ENCODE data around the gene CIDEC.

DNA sequence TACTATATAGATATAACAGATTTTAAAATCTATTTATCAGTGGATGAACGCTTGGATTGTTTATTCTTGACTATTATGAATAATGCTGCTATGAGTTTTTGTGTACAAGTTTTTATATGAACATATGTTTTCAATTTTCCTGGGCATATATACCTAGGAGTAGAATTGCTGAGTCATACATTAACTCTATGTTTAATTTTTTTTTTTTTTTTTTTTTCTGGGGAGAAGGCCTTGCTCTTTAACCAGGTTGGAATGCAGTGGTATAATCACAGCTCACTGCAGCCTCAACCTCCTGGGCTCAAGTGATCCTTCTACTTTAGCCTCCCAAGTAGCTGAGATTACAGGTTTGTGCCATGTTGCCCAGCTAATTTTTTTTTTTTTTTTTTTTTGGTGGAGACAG lies 9.1 kb downstream of the CIDEC start:
- TF ChIP-seq, protein P1, sequence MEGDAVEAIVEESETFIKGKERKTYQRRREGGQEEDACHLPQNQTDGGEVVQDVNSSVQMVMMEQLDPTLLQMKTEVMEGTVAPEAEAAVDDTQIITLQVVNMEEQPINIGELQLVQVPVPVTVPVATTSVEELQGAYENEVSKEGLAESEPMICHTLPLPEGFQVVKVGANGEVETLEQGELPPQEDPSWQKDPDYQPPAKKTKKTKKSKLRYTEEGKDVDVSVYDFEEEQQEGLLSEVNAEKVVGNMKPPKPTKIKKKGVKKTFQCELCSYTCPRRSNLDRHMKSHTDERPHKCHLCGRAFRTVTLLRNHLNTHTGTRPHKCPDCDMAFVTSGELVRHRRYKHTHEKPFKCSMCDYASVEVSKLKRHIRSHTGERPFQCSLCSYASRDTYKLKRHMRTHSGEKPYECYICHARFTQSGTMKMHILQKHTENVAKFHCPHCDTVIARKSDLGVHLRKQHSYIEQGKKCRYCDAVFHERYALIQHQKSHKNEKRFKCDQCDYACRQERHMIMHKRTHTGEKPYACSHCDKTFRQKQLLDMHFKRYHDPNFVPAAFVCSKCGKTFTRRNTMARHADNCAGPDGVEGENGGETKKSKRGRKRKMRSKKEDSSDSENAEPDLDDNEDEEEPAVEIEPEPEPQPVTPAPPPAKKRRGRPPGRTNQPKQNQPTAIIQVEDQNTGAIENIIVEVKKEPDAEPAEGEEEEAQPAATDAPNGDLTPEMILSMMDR (IDR thresholded peaks at IDR 0.05) = no peak
- TF ChIP-seq POLR2AphosphoS5 (IDR thresholded peaks at IDR 0.05; ENCODE audit: low read depth, low read length) = no peak
- TF ChIP-seq SIN3A (IDR thresholded peaks at IDR 0.05; ENCODE audit: borderline replicate concordance, insufficient read depth, low read depth, low read length) = no peak
